PC-9 (cell line): Measurements from ENCODE around the gene KITLG. TPM values are rescaled to one million over a fixed set of nuclear protein-coding genes. Genes with fewer than 3 reads are reported as not detected.
"Not testable (repeated sequence)": the region's sequence is repeated elsewhere in the genome, so short reads cannot be mapped to it uniquely, and the experiment has no call there.

ENCODE experiments used
- BruUV-seq: library from RNA; stranded (reverse); fragments of 400-500 nt; replicated peaks from 2 replicates; lab custom pipeline; 2021; lab: Mats Ljungman, UMichigan
- CTCF ChIA-PET: fragments of 300-600 bp; sonication (Branson Sonifier 250); formaldehyde crosslinking; loops from one replicate; lab custom pipeline; 2022; ENCODE audit warnings: antibody characterized with exemption; lab: Charles Lee
- POLR2A ChIA-PET: fragments of 300-600 bp; sonication (Branson Sonifier 250); formaldehyde crosslinking; loops from one replicate; lab custom pipeline; 2022; ENCODE audit warnings: antibody characterized with exemption; ENCODE audit not compliant: unreplicated experiment; lab: Charles Lee
- DNase-seq, 2 experiments: peaks; one replicate each; pipeline versions ENCODE4 v3.0.0 to v3.0.0-alpha.2; 2015 to 2022; ENCODE audit warnings: mixed read lengths in 1 of 2
- H2AFZ ChIP-seq: fragments of 200-600 bp; sonication (generic); 2 replicates; pipeline ENCODE4 v1.8.1; 2017; ENCODE audit warnings: antibody characterized with exemption
- H3F3A ChIP-seq: fragments of 200-600 bp; sonication (generic); 2 replicates; pipeline ENCODE4 v1.8.1; 2017; ENCODE audit warnings: antibody characterized with exemption, mild to moderate bottlenecking, low read depth; ENCODE audit not compliant: insufficient read depth
- H3K27ac ChIP-seq: fragments of 200-600 bp; sonication (generic); 2 replicates; pipeline ENCODE4 v1.6.1; 2016; ENCODE audit warnings: mixed run types
- H3K27me3 ChIP-seq: fragments of 200-600 bp; sonication (generic); 2 replicates; pipeline ENCODE4 v1.6.1; 2016; ENCODE audit warnings: low read depth, mixed run types; ENCODE audit not compliant: insufficient read depth
- H3K36me3 ChIP-seq: fragments of 200-600 bp; sonication (generic); 2 replicates; pipeline ENCODE4 v1.6.1; 2016; ENCODE audit warnings: low read depth, mixed run types
- H3K4me1 ChIP-seq: fragments of 200-600 bp; sonication (generic); replicated peaks from 2 replicates; pipeline ENCODE4 v1.6.1; 2016; ENCODE audit warnings: mixed run types; ENCODE audit not compliant: insufficient read depth
- H3K4me2 ChIP-seq: fragments of 200-600 bp; sonication (generic); 2 replicates; pipeline ENCODE4 v1.6.1; 2017; ENCODE audit warnings: mixed run types
- H3K4me3 ChIP-seq: fragments of 200-600 bp; sonication (generic); 2 replicates; pipeline ENCODE4 v1.6.1; 2016; ENCODE audit warnings: mixed run types
- H3K79me2 ChIP-seq: fragments of 200-600 bp; sonication (generic); 2 replicates; pipeline ENCODE4 v1.6.1; 2017; ENCODE audit warnings: low read depth, mixed run types
- H3K9me2 ChIP-seq: fragments of 200-600 bp; sonication (generic); 2 replicates; pipeline ENCODE4 v1.8.1; 2017; ENCODE audit warnings: mild to moderate bottlenecking; ENCODE audit not compliant: insufficient read depth
- H3K9me3 ChIP-seq: fragments of 200-600 bp; sonication (generic); 2 replicates; pipeline ENCODE4 v1.8.1; 2016; ENCODE audit warnings: low read depth; ENCODE audit not compliant: insufficient read depth
- H4K20me1 ChIP-seq: fragments of 200-600 bp; sonication (generic); 2 replicates; pipeline ENCODE4 v1.8.1; 2017; ENCODE audit not compliant: insufficient read depth
- CTCF ChIP-seq: fragments of 200-600 bp; sonication (generic); conservative IDR thresholded peaks from 2 replicates; pipeline ENCODE4 v1.6.1; 2017; ENCODE audit warnings: mixed run types, antibody characterized with exemption, mild to moderate bottlenecking, moderate library complexity
- EZH2 ChIP-seq: fragments of 200-600 bp; sonication (generic); IDR thresholded peaks from 2 replicates; pipeline ENCODE4 v1.8.0; 2017; ENCODE audit warnings: antibody characterized with exemption, low read depth
- intact Hi-C: fragments of 100-400 bp; cut with micrococcal nuclease; formaldehyde crosslinking; loops from one replicate; pipeline ENCODE4 v1.10.0; 2022; ENCODE audit not compliant: unreplicated experiment
- total RNA-seq: library from RNA; stranded (reverse); gene quantifications from 2 replicates; pipeline ENCODE4 v1.2.3, GENCODE V29; 2021

Gene KITLG
- total RNA-seq, 1 experiment from 2014 or later, result 15.8 TPM

- Histone ChIP-seq H3K9me2 (no peaks in the 10 kb centered on the region), H3K27ac (no peak overlapping the region), H3K79me2 (no peaks in the 10 kb centered on the region), H3K36me3 (no peaks in the 10 kb centered on the region), H3K4me2 (no peak overlapping the region), H2AFZ (no peak overlapping the region), H3K9me3 (no peaks in the 10 kb centered on the region), H4K20me1 (no peaks in the 10 kb centered on the region), H3K4me1 (no peaks in the 10 kb centered on the region), H3K27me3 (no peaks in the 10 kb centered on the region), H3F3A (no peaks in the 10 kb centered on the region), H3K4me3 (no peak overlapping the region)
- CTCF ChIA-PET, result no interaction called here
- TF ChIP-seq CTCF (no peak), EZH2 (no peak)
- DNase-seq, result no peak
- BruUV-seq, result no TSS peak
- intact Hi-C loops, result no loop called here
- POLR2A ChIA-PET, result no interaction called here
Measured at GRCh38 chr12:88510843-88511242, 69.4 kb downstream of the KITLG start.

- Histone ChIP-seq H3K79me2 (no peaks in the 10 kb centered on the region), H3K9me2 (no peaks in the 10 kb centered on the region), H3K36me3 (no peaks in the 10 kb centered on the region), H4K20me1 (no peaks in the 10 kb centered on the region), H3F3A (no peaks in the 10 kb centered on the region), H3K27ac (no peak overlapping the region), H3K4me2 (no peak overlapping the region), H3K9me3 (no peaks in the 10 kb centered on the region), H3K4me3 (no peak overlapping the region), H3K4me1 (no peaks in the 10 kb centered on the region), H3K27me3 (no peaks in the 10 kb centered on the region), H2AFZ (no peak overlapping the region)
- TF ChIP-seq CTCF (no peak), EZH2 (no peak)
- no TSS peak for BruUV-seq
- POLR2A ChIA-PET, result no interaction called here
- DNase-seq, result no peak
- intact Hi-C loops, result no loop called here
- CTCF ChIA-PET, result no interaction called here
Measured at GRCh38 chr12:88509851-88510250, 70.4 kb downstream of the KITLG start.

- Histone ChIP-seq H3K9me3 (no peaks in the 10 kb centered on the region), H3K4me1 (no peaks in the 10 kb centered on the region), H3K27me3 (no peaks in the 10 kb centered on the region), H3F3A (no peaks in the 10 kb centered on the region), H3K79me2 (no peaks in the 10 kb centered on the region), H3K4me2 (no peak overlapping the region), H3K36me3 (no peaks in the 10 kb centered on the region), H3K9me2 (no peaks in the 10 kb centered on the region), H3K4me3 (no peak overlapping the region), H2AFZ (no peak overlapping the region), H3K27ac (no peak overlapping the region), H4K20me1 (no peaks in the 10 kb centered on the region)
- intact Hi-C loops, result no loop called here
- DNase-seq, result no peak
- ChIA-PET CTCF (interaction anchor here (0.6 kb wide), 1 partner anchor 569 kb away, joined by 3 read pairs; no protein-coding TSS in a partner anchor), POLR2A (no interaction called here)
- TF ChIP-seq CTCF (no peak), EZH2 (no peak)
- BruUV-seq, result no TSS peak
Measured at GRCh38 chr12:88509347-88509746, 70.9 kb downstream of the KITLG start.

- H3K4me3 ChIP-seq, H3K36me3 ChIP-seq, POLR2A ChIA-PET, H3F3A ChIP-seq, H4K20me1 ChIP-seq, H3K27ac ChIP-seq, H3K79me2 ChIP-seq, CTCF ChIA-PET, DNase-seq, H3K9me3 ChIP-seq, H3K4me2 ChIP-seq, H2AFZ ChIP-seq, H3K27me3 ChIP-seq, BruUV-seq, H3K4me1 ChIP-seq, H3K9me2 ChIP-seq, intact Hi-C loops: not testable (repeated sequence)
Measured at GRCh38 chr12:88507851-88508250, 72.4 kb downstream of the KITLG start.
